ENCODE results near the gene LRRC14B.

Gene LRRC14B

GRCh38 chr5:157126-157715 is 34.1 kb upstream of the LRRC14B start:
- no peak overlapping the region for H3K4me3 ChIP-seq
- TF ChIP-seq EZH2 (IDR thresholded peaks at IDR 0.05), result no peak
- no peak for TF ChIP-seq POLR2AphosphoS5 (IDR thresholded peaks at IDR 0.05; ENCODE audit: borderline replicate concordance, low read depth, low read length)
- DNase-seq (ENCODE audit: low read depth, low spot score), result no peak
- H3K9me3 ChIP-seq (ENCODE audit: low read depth, low read length), result no peaks in the 10 kb centered on the region
- no peak overlapping the region for H3K9ac ChIP-seq (ENCODE audit: insufficient read length)
- H3K27ac ChIP-seq, result no peak overlapping the region
- H3K36me3 ChIP-seq (ENCODE audit: insufficient read depth, low read length), result no peaks in the 10 kb centered on the region

- TF ChIP-seq POLR2AphosphoS5 (IDR thresholded peaks at IDR 0.05; ENCODE audit: borderline replicate concordance, low read depth, low read length) (no peak), FOXP2 (optimal IDR thresholded peaks at IDR 0.05; ENCODE audit: control extremely low read depth, extremely low read length, insufficient read depth) (no peak), EZH2 (IDR thresholded peaks at IDR 0.05) (no peak)
- no peak overlapping the region for H3K27ac ChIP-seq
- no peak overlapping the region for H3K4me3 ChIP-seq
- H3K9ac ChIP-seq (ENCODE audit: insufficient read length), result no peak overlapping the region
- H3K36me3 ChIP-seq (ENCODE audit: insufficient read depth, low read length), result no peaks in the 10 kb centered on the region
- no peaks in the 10 kb centered on the region for H3K9me3 ChIP-seq (ENCODE audit: low read depth, low read length)
- DNase-seq (ENCODE audit: low read depth, low spot score), result no peak
Measured at GRCh38 chr5:157801-158200, 33.5 kb upstream of the LRRC14B start.

- no peak overlapping the region for H3K4me3 ChIP-seq
- no peak for DNase-seq (ENCODE audit: low read depth, low spot score)
- no peaks in the 10 kb centered on the region for H3K36me3 ChIP-seq (ENCODE audit: insufficient read depth, low read length)
- no peak overlapping the region for H3K27ac ChIP-seq
- no peak overlapping the region for H3K9ac ChIP-seq (ENCODE audit: insufficient read length)
- TF ChIP-seq FOXP2 (optimal IDR thresholded peaks at IDR 0.05; ENCODE audit: control extremely low read depth, extremely low read length, insufficient read depth), result no peak
- TF ChIP-seq POLR2AphosphoS5 (IDR thresholded peaks at IDR 0.05; ENCODE audit: borderline replicate concordance, low read depth, low read length), result no peak
- TF ChIP-seq EZH2 (IDR thresholded peaks at IDR 0.05), result no peak
- no peaks in the 10 kb centered on the region for H3K9me3 ChIP-seq (ENCODE audit: low read depth, low read length)
Measured at GRCh38 chr5:158807-159447, 32.4 kb upstream of the LRRC14B start.

- Histone ChIP-seq H3K4me3 (no peak overlapping the region), H3K36me3 (ENCODE audit: insufficient read depth, low read length) (no peaks in the 10 kb centered on the region), H3K27ac (no peak overlapping the region), H3K9me3 (ENCODE audit: low read depth, low read length) (no peaks in the 10 kb centered on the region), H3K9ac (ENCODE audit: insufficient read length) (no peak overlapping the region)
- TF ChIP-seq POLR2AphosphoS5 (IDR thresholded peaks at IDR 0.05; ENCODE audit: borderline replicate concordance, low read depth, low read length), result no peak
- no peak for TF ChIP-seq FOXP2 (optimal IDR thresholded peaks at IDR 0.05; ENCODE audit: control extremely low read depth, extremely low read length, insufficient read depth)
- TF ChIP-seq EZH2 (IDR thresholded peaks at IDR 0.05), result no peak
- DNase-seq (ENCODE audit: low read depth, low spot score), result peak; percentile 24
Measured at GRCh38 chr5:159448-160172, 31.7 kb upstream of the LRRC14B start.

- Histone ChIP-seq H3K36me3 (ENCODE audit: insufficient read depth, low read length) (no peaks in the 10 kb centered on the region), H3K27ac (no peak overlapping the region), H3K9ac (ENCODE audit: insufficient read length) (no peak overlapping the region), H3K4me3 (no peak overlapping the region), H3K9me3 (ENCODE audit: low read depth, low read length) (no peaks in the 10 kb centered on the region)
- DNase-seq (ENCODE audit: low read depth, low spot score), result no peak
- TF ChIP-seq POLR2AphosphoS5 (IDR thresholded peaks at IDR 0.05; ENCODE audit: borderline replicate concordance, low read depth, low read length) (no peak), EZH2 (IDR thresholded peaks at IDR 0.05) (no peak), FOXP2 (optimal IDR thresholded peaks at IDR 0.05; ENCODE audit: control extremely low read depth, extremely low read length, insufficient read depth) (no peak)
Measured at GRCh38 chr5:160173-160510, 31.2 kb upstream of the LRRC14B start.

GRCh38 chr5:160921-161802 is 30.1 kb upstream of the LRRC14B start:
- Histone ChIP-seq H3K9me3 (ENCODE audit: low read depth, low read length) (no peaks in the 10 kb centered on the region), H3K36me3 (ENCODE audit: insufficient read depth, low read length) (no peaks in the 10 kb centered on the region), H3K4me3 (no peak overlapping the region), H3K9ac (ENCODE audit: insufficient read length) (no peak overlapping the region), H3K27ac (no peak overlapping the region)
- TF ChIP-seq EZH2 (IDR thresholded peaks at IDR 0.05), result no peak
- TF ChIP-seq POLR2AphosphoS5 (IDR thresholded peaks at IDR 0.05; ENCODE audit: borderline replicate concordance, low read depth, low read length), result no peak
- TF ChIP-seq FOXP2 (optimal IDR thresholded peaks at IDR 0.05; ENCODE audit: control extremely low read depth, extremely low read length, insufficient read depth), result no peak
- DNase-seq (ENCODE audit: low read depth, low spot score), result no peak

GRCh38 chr5:161803-162110 is 29.5 kb upstream of the LRRC14B start:
- DNase-seq (ENCODE audit: low read depth, low spot score), result no peak
- Histone ChIP-seq H3K4me3 (no peak overlapping the region), H3K9ac (ENCODE audit: insufficient read length) (no peak overlapping the region), H3K36me3 (ENCODE audit: insufficient read depth, low read length) (no peaks in the 10 kb centered on the region), H3K9me3 (ENCODE audit: low read depth, low read length) (no peaks in the 10 kb centered on the region), H3K27ac (no peak overlapping the region)
- TF ChIP-seq POLR2AphosphoS5 (IDR thresholded peaks at IDR 0.05; ENCODE audit: borderline replicate concordance, low read depth, low read length) (no peak), EZH2 (IDR thresholded peaks at IDR 0.05) (no peak), FOXP2 (optimal IDR thresholded peaks at IDR 0.05; ENCODE audit: control extremely low read depth, extremely low read length, insufficient read depth) (no peak)

- no peak for DNase-seq (ENCODE audit: low read depth, low spot score)
- H3K9ac ChIP-seq (ENCODE audit: insufficient read length), result no peak overlapping the region
- no peak overlapping the region for H3K4me3 ChIP-seq
- H3K36me3 ChIP-seq (ENCODE audit: insufficient read depth, low read length), result no peaks in the 10 kb centered on the region
- H3K9me3 ChIP-seq (ENCODE audit: low read depth, low read length), result no peaks in the 10 kb centered on the region
- H3K27ac ChIP-seq, result no peak overlapping the region
- no peak for TF ChIP-seq FOXP2 (optimal IDR thresholded peaks at IDR 0.05; ENCODE audit: control extremely low read depth, extremely low read length, insufficient read depth)
- TF ChIP-seq POLR2AphosphoS5 (IDR thresholded peaks at IDR 0.05; ENCODE audit: borderline replicate concordance, low read depth, low read length), result no peak
- TF ChIP-seq EZH2 (IDR thresholded peaks at IDR 0.05), result no peak
Measured at GRCh38 chr5:162190-162564, 29.1 kb upstream of the LRRC14B start.

Measured in SK-N-MC (cell line).